ENCODE results near the gene TMEM222. TPM values are rescaled to one million over a fixed set of nuclear protein-coding genes. Genes with fewer than 3 reads are reported as not detected.
"Not testable (repeated sequence)": the region's sequence is repeated elsewhere in the genome, so short reads cannot be mapped to it uniquely, and the experiment has no call there.

TMEM222 gene
- total and polyA plus RNA-seq, 2 experiments from 2014 or later, result 53.0 to 59.0 TPM

- H3K79me2 ChIP-seq (ENCODE audit: insufficient read depth), result no peaks in the 10 kb centered on the region
- H4K20me1 ChIP-seq (ENCODE audit: insufficient read depth), result no peaks in the 10 kb centered on the region
- no peak overlapping the region for H2AFZ ChIP-seq
- in situ Hi-C loops (cut with MboI), result no loop called here
- H3K4me2 ChIP-seq (ENCODE audit: unreplicated experiment), result no peak overlapping the region
- H3K4me3 ChIP-seq, result no peak overlapping the region
- H3F3A ChIP-seq (ENCODE audit: insufficient read depth), result no peaks in the 10 kb centered on the region
- H3K27ac ChIP-seq, result no peak overlapping the region
- H3K4me1 ChIP-seq (ENCODE audit: insufficient read depth), result no peaks in the 10 kb centered on the region
- WGBS, 2 experiments (ENCODE audit: low coverage in 1 of 2, low lambda C conversion rate in 2 of 2, missing lambda C conversion rate in 2 of 2), result 85 to 89% methylated on average over 11 to 18 of the region's 18 CpGs
- H3K9ac ChIP-seq, result no peak overlapping the region
- no peaks in the 10 kb centered on the region for H3K9me2 ChIP-seq (ENCODE audit: insufficient read depth)
- H3K27me3 ChIP-seq (replicated peaks; ENCODE audit: insufficient read depth), result no peaks in the 10 kb centered on the region
- no peak for TF ChIP-seq EZH2 (IDR thresholded peaks at IDR 0.05; ENCODE audit: insufficient read depth, poor library complexity, severe bottlenecking)
- no peak for TF ChIP-seq EZH2phosphoT487 (IDR thresholded peaks at IDR 0.05; ENCODE audit: insufficient read depth, low read depth)
- H3K9me3 ChIP-seq (ENCODE audit: low read depth), result no peaks in the 10 kb centered on the region
- no peak for DNase-seq
- no peaks in the 10 kb centered on the region for H3K36me3 ChIP-seq (ENCODE audit: low read depth)
Observed at GRCh38 chr1:27381969-27382762, 60.2 kb downstream of the TMEM222 start.

GRCh38 chr1:27383039-27383605, 61.2 kb downstream of the TMEM222 start, which contains the start of gene CD164L2:
Gene CD164L2 (minus strand): TSS chr1:27383333. CDS start chr1:27383239, 94 bp downstream.
- H3K9me2 ChIP-seq (ENCODE audit: insufficient read depth), result no peaks in the 10 kb centered on the region
- 23 to 39% methylated on average over 13 to 27 of the region's 43 CpGs for WGBS, 2 experiments (ENCODE audit: low coverage in 1 of 2, low lambda C conversion rate in 2 of 2, missing lambda C conversion rate in 2 of 2)
- H3K36me3 ChIP-seq (ENCODE audit: low read depth), result no peaks in the 10 kb centered on the region
- no peaks in the 10 kb centered on the region for H3F3A ChIP-seq (ENCODE audit: insufficient read depth)
- H3K9me3 ChIP-seq (ENCODE audit: low read depth), result no peaks in the 10 kb centered on the region
- no peaks in the 10 kb centered on the region for H3K79me2 ChIP-seq (ENCODE audit: insufficient read depth)
- no peaks in the 10 kb centered on the region for H3K27me3 ChIP-seq (replicated peaks; ENCODE audit: insufficient read depth)
- H3K4me3 ChIP-seq, result no peak within 1 kb of the TSS
- no peak within 1 kb of the TSS for H3K27ac ChIP-seq
- no peaks in the 10 kb centered on the region for H3K4me1 ChIP-seq (ENCODE audit: insufficient read depth)
- TF ChIP-seq EZH2 (IDR thresholded peaks at IDR 0.05; ENCODE audit: insufficient read depth, poor library complexity, severe bottlenecking) (no peak), EZH2phosphoT487 (IDR thresholded peaks at IDR 0.05; ENCODE audit: insufficient read depth, low read depth) (no peak)
- no peak within 1 kb of the TSS for H3K9ac ChIP-seq
- no peak within 1 kb of the TSS for H3K4me2 ChIP-seq (ENCODE audit: unreplicated experiment)
- no peaks in the 10 kb centered on the region for H4K20me1 ChIP-seq (ENCODE audit: insufficient read depth)
- DNase-seq, result no peak
- H2AFZ ChIP-seq, result no peak within 1 kb of the TSS
- in situ Hi-C loops (cut with MboI), result no loop called here

- H2AFZ ChIP-seq, result no peak overlapping the region
- no peaks in the 10 kb centered on the region for H3K9me2 ChIP-seq (ENCODE audit: insufficient read depth)
- TF ChIP-seq EZH2 (IDR thresholded peaks at IDR 0.05; ENCODE audit: insufficient read depth, poor library complexity, severe bottlenecking), result no peak
- TF ChIP-seq EZH2phosphoT487 (IDR thresholded peaks at IDR 0.05; ENCODE audit: insufficient read depth, low read depth), result no peak
- in situ Hi-C loops (cut with MboI), result no loop called here
- no peaks in the 10 kb centered on the region for H3K27me3 ChIP-seq (replicated peaks; ENCODE audit: insufficient read depth)
- DNase-seq, result no peak
- no peaks in the 10 kb centered on the region for H4K20me1 ChIP-seq (ENCODE audit: insufficient read depth)
- no peak overlapping the region for H3K9ac ChIP-seq
- H3F3A ChIP-seq (ENCODE audit: insufficient read depth), result no peaks in the 10 kb centered on the region
- no peaks in the 10 kb centered on the region for H3K9me3 ChIP-seq (ENCODE audit: low read depth)
- H3K27ac ChIP-seq, result no peak overlapping the region
- no peak overlapping the region for H3K4me3 ChIP-seq
- no peaks in the 10 kb centered on the region for H3K36me3 ChIP-seq (ENCODE audit: low read depth)
- 98 to 99% methylated on average over 10 to 13 of the region's 13 CpGs for WGBS, 2 experiments (ENCODE audit: low coverage in 1 of 2, low lambda C conversion rate in 2 of 2, missing lambda C conversion rate in 2 of 2)
- H3K79me2 ChIP-seq (ENCODE audit: insufficient read depth), result no peaks in the 10 kb centered on the region
- H3K4me1 ChIP-seq (ENCODE audit: insufficient read depth), result no peaks in the 10 kb centered on the region
- H3K4me2 ChIP-seq (ENCODE audit: unreplicated experiment), result no peak overlapping the region
Observed at GRCh38 chr1:27383661-27384060, 61.7 kb downstream of the TMEM222 start.

- H3K27me3 ChIP-seq (replicated peaks; ENCODE audit: insufficient read depth); H3F3A ChIP-seq (ENCODE audit: insufficient read depth); H2AFZ ChIP-seq; H3K9me3 ChIP-seq (ENCODE audit: low read depth); H3K9ac ChIP-seq; H3K36me3 ChIP-seq (ENCODE audit: low read depth); H4K20me1 ChIP-seq (ENCODE audit: insufficient read depth); H3K9me2 ChIP-seq (ENCODE audit: insufficient read depth); in situ Hi-C loops (cut with MboI); DNase-seq; H3K27ac ChIP-seq; H3K4me2 ChIP-seq (ENCODE audit: unreplicated experiment); H3K4me1 ChIP-seq (ENCODE audit: insufficient read depth); H3K4me3 ChIP-seq; H3K79me2 ChIP-seq (ENCODE audit: insufficient read depth): not testable (repeated sequence)
- WGBS, 2 experiments (ENCODE audit: low coverage in 1 of 2, low lambda C conversion rate in 2 of 2, missing lambda C conversion rate in 2 of 2), result 85 to 89% methylated on average over 3 of the region's 3 CpGs
Observed at GRCh38 chr1:27384797-27385196, 62.8 kb downstream of the TMEM222 start.

Small RNA genes within 50 kb of the gene (small RNA-seq; reads per million reads assigned to genes)
- gene RNU6-48P (ENCODE audit: low read depth, low replicate concordance), result not detected

Other genes starting within 250 kb of the TMEM222 start
- gene SLC9A1, start 167.0 kb upstream of the TMEM222 start, total RNA-seq (2014; rRNA removed; shearing (Covaris generic)), result 8.5 and 12.9 TPM in 2 replicates
- 20.0 and 23.7 TPM in 2 replicates for gene SLC9A1, start 167.0 kb upstream of the TMEM222 start, polyA plus RNA-seq (2016; fragmentation: Nextera tagmentation; extraction: Ambion mirVana)
- 23.9 and 24.0 TPM in 2 replicates for gene WDTC1, start 87.5 kb upstream of the TMEM222 start, total RNA-seq (2014; rRNA removed; shearing (Covaris generic))
- 4.1 and 4.7 TPM in 2 replicates for gene WDTC1, start 87.5 kb upstream of the TMEM222 start, polyA plus RNA-seq (2016; fragmentation: Nextera tagmentation; extraction: Ambion mirVana)
- not detected in 2 replicates for gene SYTL1, start 19.9 kb downstream of the TMEM222 start, total RNA-seq (2014; rRNA removed; shearing (Covaris generic))
- gene SYTL1, start 19.9 kb downstream of the TMEM222 start, polyA plus RNA-seq (2016; fragmentation: Nextera tagmentation; extraction: Ambion mirVana), result not detected in 2 replicates
- gene MAP3K6, start 44.8 kb downstream of the TMEM222 start, total RNA-seq (2014; rRNA removed; shearing (Covaris generic)), result 31.5 and 40.3 TPM in 2 replicates
- gene MAP3K6, start 44.8 kb downstream of the TMEM222 start, polyA plus RNA-seq (2016; fragmentation: Nextera tagmentation; extraction: Ambion mirVana), result 13.7 and 17.9 TPM in 2 replicates
- not detected in 2 replicates for gene FCN3, start 52.7 kb downstream of the TMEM222 start, total RNA-seq (2014; rRNA removed; shearing (Covaris generic))
- not detected in 2 replicates for gene FCN3, start 52.7 kb downstream of the TMEM222 start, polyA plus RNA-seq (2016; fragmentation: Nextera tagmentation; extraction: Ambion mirVana)
- not detected in 2 replicates for gene CD164L2, start 61.2 kb downstream of the TMEM222 start, total RNA-seq (2014; rRNA removed; shearing (Covaris generic))
- gene CD164L2, start 61.2 kb downstream of the TMEM222 start, polyA plus RNA-seq (2016; fragmentation: Nextera tagmentation; extraction: Ambion mirVana), result not detected in 2 replicates
- 0.32 and 0.38 TPM in 2 replicates for gene GPR3, start 70.5 kb downstream of the TMEM222 start, total RNA-seq (2014; rRNA removed; shearing (Covaris generic))
- 1.6 and 1.8 TPM in 2 replicates for gene GPR3, start 70.5 kb downstream of the TMEM222 start, polyA plus RNA-seq (2016; fragmentation: Nextera tagmentation; extraction: Ambion mirVana)
- gene WASF2, start 168.0 kb downstream of the TMEM222 start, total RNA-seq (2014; rRNA removed; shearing (Covaris generic)), result 18.6 and 19.3 TPM in 2 replicates
- 117 and 118 TPM in 2 replicates for gene WASF2, start 168.0 kb downstream of the TMEM222 start, polyA plus RNA-seq (2016; fragmentation: Nextera tagmentation; extraction: Ambion mirVana)